ENCODE results near the gene KIFAP3. TPM values are rescaled to one million over a fixed set of nuclear protein-coding genes. Genes with fewer than 3 reads are reported as not detected.

The KIFAP3 gene
- total and polyA plus RNA-seq, 7 donors = 9.2 to 25.7 (median 21.6) TPM

DNA sequence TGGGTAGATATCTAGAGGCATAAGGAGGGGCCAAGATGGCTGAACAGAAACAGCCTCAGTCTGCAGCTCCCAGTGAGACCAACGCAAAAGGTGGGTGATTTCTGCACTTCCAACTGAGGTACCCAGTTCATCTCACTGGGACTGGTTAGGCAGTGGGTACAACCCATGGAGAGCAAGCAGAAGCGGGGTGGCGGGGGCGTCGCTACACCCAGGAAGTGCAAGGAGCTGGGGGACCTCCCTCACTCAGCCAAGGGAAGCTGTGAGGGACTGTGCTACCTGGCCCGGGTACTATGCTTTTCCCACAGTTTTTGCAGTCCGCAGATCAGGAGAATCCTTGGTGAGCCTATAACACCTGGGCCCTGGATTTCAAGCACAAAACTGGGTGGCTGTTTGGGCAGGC is 26.0 kb downstream of the KIFAP3 start:
- no peak for DNase-seq
- Histone ChIP-seq H3K4me1 (no peaks in the 10 kb centered on the region), H3K27ac (no peak overlapping the region), H3K9me3 (peaks cover 5% of the 10 kb centered on the region), H3K27me3 (ENCODE audit: insufficient read depth in 3 of 3, low read length in 2 of 3) (no peaks in the 10 kb centered on the region), H3K36me3 (ENCODE audit: insufficient read depth in 1 of 2, low read depth in 1 of 2) (peaks cover 2 to 30% of the 10 kb centered on the region in 2 donors), H3K4me3 (no peak overlapping the region)
- intact Hi-C loops (cut with DNase I) = no loop called here
- WGBS, 3 donors = 98 to 99% (median 99%) methylated on average over 7 of the region's 7 CpGs
- no peak for TF ChIP-seq CTCF (IDR thresholded peaks at IDR 0.05)
- ATAC-seq = no peak

DNA sequence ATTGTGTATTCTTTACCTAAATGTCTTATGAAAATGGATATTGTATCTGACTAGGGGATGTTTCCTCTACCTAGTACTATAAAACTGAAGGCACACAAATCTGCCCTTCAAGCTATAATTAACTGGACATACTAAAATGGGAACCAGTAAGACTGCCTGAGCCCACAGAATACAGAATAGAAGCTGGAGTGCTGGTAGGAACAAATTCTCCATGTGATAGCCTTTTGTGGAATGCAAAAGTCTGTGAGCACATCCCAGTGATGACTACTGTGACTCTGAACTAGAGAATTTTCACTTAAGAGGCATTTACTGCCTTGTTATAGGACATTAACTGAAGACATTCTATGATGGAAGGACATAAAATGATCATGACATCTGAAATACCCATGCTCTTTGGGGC is 30.3 kb downstream of the KIFAP3 start:
- Histone ChIP-seq H3K9me3 (no peaks in the 10 kb centered on the region), H3K27ac (no peak overlapping the region), H3K36me3 (ENCODE audit: insufficient read depth in 1 of 2, low read depth in 1 of 2) (peaks cover 2 to 35% of the 10 kb centered on the region in 2 donors), H3K27me3 (ENCODE audit: insufficient read depth in 3 of 3, low read length in 2 of 3) (no peaks in the 10 kb centered on the region), H3K4me3 (no peak overlapping the region), H3K4me1 (no peaks in the 10 kb centered on the region)
- no peak for DNase-seq
- TF ChIP-seq CTCF (IDR thresholded peaks at IDR 0.05) = no peak
- intact Hi-C loops (cut with DNase I) = no loop called here
- no peak for ATAC-seq

DNA sequence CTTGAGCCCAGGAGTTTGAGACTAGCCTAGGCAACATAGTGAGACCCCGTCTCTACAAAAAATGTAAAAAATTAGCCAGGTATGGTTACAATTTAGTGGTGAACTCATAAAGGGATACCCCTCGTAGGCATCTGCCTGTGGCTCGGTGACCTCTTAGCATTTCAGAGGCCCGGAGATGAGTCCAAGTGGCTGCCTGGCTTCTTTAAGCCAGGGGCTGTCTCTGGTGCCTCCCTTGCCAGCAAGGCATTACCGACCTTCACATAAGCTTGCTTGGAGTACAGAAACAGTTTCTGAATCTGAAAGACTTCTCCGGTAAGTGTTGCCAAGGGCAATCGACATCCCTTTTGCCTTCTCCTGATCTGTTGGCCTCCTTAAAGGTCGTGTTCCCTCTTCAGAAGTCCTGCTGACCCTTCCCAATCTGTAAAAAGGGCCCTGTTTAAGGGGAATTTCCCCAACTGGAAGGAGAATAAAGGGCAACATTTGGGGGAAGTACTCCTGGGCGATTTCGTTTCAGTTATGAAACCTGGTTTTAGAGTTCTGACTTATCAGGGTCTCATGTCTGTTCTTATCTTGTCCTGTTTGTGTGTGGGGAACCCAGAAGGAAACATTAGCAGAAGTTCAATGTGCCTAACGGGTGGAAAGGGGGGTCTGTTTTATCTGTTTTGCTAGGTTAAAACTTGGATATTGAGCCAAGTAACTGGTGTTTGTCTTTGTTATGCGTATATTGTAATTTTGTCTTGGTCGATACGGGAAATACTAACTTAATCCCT is 32.9 kb downstream of the KIFAP3 start:
- ATAC-seq (no peak), DNase-seq (no peak)
- no peak overlapping the region for H3K27ac ChIP-seq
- H3K36me3 ChIP-seq (ENCODE audit: insufficient read depth in 1 of 2, low read depth in 1 of 2) = peaks cover 2 to 56% of the 10 kb centered on the region in 2 donors
- H3K4me3 ChIP-seq = no peak overlapping the region
- no peaks in the 10 kb centered on the region for H3K4me1 ChIP-seq
- TF ChIP-seq CTCF (IDR thresholded peaks at IDR 0.05) = no peak
- WGBS, 3 donors = 95 to 97% (median 96%) methylated on average over 14 of the region's 14 CpGs
- no peaks in the 10 kb centered on the region for H3K27me3 ChIP-seq (ENCODE audit: insufficient read depth in 3 of 3, low read length in 2 of 3)
- no peaks in the 10 kb centered on the region for H3K9me3 ChIP-seq
- intact Hi-C loops (cut with DNase I) = no loop called here

DNA sequence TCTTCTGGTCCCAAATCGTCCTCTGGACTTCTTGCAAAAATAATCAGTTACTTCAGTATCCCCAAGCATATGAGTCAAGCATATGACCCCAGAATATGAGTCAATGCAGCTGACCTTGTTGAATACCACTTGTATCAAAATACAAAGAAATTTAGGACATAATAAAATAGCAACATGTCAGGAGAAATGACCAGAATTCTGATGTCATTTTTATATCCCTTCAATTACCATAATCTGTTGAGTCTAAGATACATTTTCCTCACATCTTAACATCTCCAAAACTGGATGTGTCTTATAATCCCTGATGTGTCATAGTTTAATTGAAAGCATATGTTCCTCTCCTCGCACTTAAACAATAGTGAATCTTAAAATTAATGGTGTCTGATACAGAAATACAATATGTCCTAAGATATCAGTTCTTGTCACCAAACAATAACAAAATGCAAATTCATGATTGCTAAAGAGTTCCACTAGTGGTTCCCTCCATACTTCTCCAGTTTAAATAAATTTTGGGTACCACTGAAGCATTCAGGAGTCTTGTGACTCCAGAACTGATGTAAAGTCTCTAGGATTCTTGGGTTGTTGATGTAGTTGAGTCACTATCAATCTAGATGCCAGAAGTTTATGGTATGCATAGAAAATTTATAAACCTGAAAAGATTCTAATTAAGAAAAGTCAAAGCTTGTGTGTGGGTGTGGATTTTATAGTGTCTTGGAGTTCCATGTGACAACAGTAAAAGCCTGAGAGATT is 41.8 kb downstream of the KIFAP3 start:
- intact Hi-C loops (cut with DNase I) = no loop called here
- Histone ChIP-seq H3K27me3 (ENCODE audit: insufficient read depth in 3 of 3, low read length in 2 of 3) (no peaks in the 10 kb centered on the region), H3K4me3 (no peak overlapping the region), H3K9me3 (no peaks in the 10 kb centered on the region), H3K36me3 (ENCODE audit: insufficient read depth in 1 of 2, low read depth in 1 of 2) (peaks cover 0 to 36% of the 10 kb centered on the region in 2 donors), H3K4me1 (no peaks in the 10 kb centered on the region), H3K27ac (no peak overlapping the region)
- no peak for ATAC-seq
- no peak for TF ChIP-seq CTCF (IDR thresholded peaks at IDR 0.05)
- 79 to 87% (median 86%) methylated on average over 2 of the region's 2 CpGs for whole genome bisulfite sequencing, 3 donors
- no peak for DNase-seq

All from psoas muscle (tissue), 8 donors.